Measurements from ENCODE around the gene MDM4. TPM values are rescaled to one million over a fixed set of nuclear protein-coding genes. Genes with fewer than 3 reads are reported as not detected.

Gene MDM4
- polyA plus RNA-seq, 2 of the 4 experiments (the other 2 are of a cell fraction): 4.6 to 48.9 TPM

- ChIA-PET CTCF (interaction anchor here (0.6 to 20.5 kb wide), 65 partner anchors 8 to 1148 kb away, joined by 3 to 530 read pairs (median 5); partner anchors contain the start of genes MDM4, PIK3C2B and REN), POLR2A (interaction anchor here (0.6 to 1.1 kb wide), 3 partner anchors 9 to 78 kb away, joined by 3 to 9 read pairs (median 4); partner anchors contain the start of genes MDM4 and PIK3C2B)
- ATAC-seq: no peak
- Histone ChIP-seq H3K4me3 (no peak overlapping the region), H3K9me3 (no peaks in the 10 kb centered on the region), H3K4me1 (peaks cover 21% of the 10 kb centered on the region), H3K27ac (peak overlapping the region; percentile 66 to 73), H3K4me2 (peak overlapping the region; percentile 53)
- no peak for TF ChIP-seq JUN (IDR thresholded peaks at IDR 0.05)
- TF ChIP-seq RCOR1 (IDR thresholded peaks at IDR 0.05; ENCODE audit: low read depth, low read length): no peak
- TF ChIP-seq TFCP2L1 (CRISPR knock-in tag; IDR thresholded peaks at IDR 0.05): no peak
- no peak for TF ChIP-seq NPAS2 (CRISPR knock-in tag; IDR thresholded peaks at IDR 0.05; ENCODE audit: borderline replicate concordance)
- peak; percentile 86 for TF ChIP-seq SMC3 (IDR thresholded peaks at IDR 0.05)
- TF ChIP-seq NR3C1 (IDR thresholded peaks at IDR 0.05): no peak
- TF ChIP-seq, protein P1, sequence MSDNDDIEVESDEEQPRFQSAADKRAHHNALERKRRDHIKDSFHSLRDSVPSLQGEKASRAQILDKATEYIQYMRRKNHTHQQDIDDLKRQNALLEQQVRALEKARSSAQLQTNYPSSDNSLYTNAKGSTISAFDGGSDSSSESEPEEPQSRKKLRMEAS (IDR thresholded peaks at IDR 0.05): 0 out of 2 replicates have a peak, but pooled peaks have one; percentile 11
- TF ChIP-seq, protein P2, sequence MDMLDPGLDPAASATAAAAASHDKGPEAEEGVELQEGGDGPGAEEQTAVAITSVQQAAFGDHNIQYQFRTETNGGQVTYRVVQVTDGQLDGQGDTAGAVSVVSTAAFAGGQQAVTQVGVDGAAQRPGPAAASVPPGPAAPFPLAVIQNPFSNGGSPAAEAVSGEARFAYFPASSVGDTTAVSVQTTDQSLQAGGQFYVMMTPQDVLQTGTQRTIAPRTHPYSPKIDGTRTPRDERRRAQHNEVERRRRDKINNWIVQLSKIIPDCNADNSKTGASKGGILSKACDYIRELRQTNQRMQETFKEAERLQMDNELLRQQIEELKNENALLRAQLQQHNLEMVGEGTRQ (IDR thresholded peaks at IDR 0.05): no peak
- no peak for TF ChIP-seq HES2 (IDR thresholded peaks at IDR 0.05)
- TF ChIP-seq HOXB13 (CRISPR knock-in tag; IDR thresholded peaks at IDR 0.05; ENCODE audit: low read depth): no peak
- TF ChIP-seq, protein P3, sequence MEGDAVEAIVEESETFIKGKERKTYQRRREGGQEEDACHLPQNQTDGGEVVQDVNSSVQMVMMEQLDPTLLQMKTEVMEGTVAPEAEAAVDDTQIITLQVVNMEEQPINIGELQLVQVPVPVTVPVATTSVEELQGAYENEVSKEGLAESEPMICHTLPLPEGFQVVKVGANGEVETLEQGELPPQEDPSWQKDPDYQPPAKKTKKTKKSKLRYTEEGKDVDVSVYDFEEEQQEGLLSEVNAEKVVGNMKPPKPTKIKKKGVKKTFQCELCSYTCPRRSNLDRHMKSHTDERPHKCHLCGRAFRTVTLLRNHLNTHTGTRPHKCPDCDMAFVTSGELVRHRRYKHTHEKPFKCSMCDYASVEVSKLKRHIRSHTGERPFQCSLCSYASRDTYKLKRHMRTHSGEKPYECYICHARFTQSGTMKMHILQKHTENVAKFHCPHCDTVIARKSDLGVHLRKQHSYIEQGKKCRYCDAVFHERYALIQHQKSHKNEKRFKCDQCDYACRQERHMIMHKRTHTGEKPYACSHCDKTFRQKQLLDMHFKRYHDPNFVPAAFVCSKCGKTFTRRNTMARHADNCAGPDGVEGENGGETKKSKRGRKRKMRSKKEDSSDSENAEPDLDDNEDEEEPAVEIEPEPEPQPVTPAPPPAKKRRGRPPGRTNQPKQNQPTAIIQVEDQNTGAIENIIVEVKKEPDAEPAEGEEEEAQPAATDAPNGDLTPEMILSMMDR (IDR thresholded peaks at IDR 0.05): peak; percentile 94
- TF ChIP-seq E2F6 (IDR thresholded peaks at IDR 0.05; ENCODE audit: borderline replicate concordance, low read depth): no peak
- no peak for TF ChIP-seq CHD2 (IDR thresholded peaks at IDR 0.05; ENCODE audit: low read length, partially characterized antibody)
- no peak for TF ChIP-seq CBX2 (IDR thresholded peaks at IDR 0.05; ENCODE audit: borderline replicate concordance, low read depth)
- peak; percentile 91 to 94 for TF ChIP-seq RAD21 (conservative IDR thresholded peaks at IDR 0.05 in 1 of 2, IDR thresholded peaks at IDR 0.05 in 1 of 2)
- no peak for TF ChIP-seq HDAC2 (IDR thresholded peaks at IDR 0.05)
- DNase-seq (ENCODE audit: low read depth in 1 of 2, low spot score in 1 of 2): peak; percentile 56 to 78
- 18% methylated on average over 7 of the region's 7 CpGs for WGBS (ENCODE audit: missing lambda C conversion rate)
- no peak for FAIRE-seq
These were observed 12.9 kb upstream of the MDM4 start for GRCh38 chr1:204503122-204503912.

DNA sequence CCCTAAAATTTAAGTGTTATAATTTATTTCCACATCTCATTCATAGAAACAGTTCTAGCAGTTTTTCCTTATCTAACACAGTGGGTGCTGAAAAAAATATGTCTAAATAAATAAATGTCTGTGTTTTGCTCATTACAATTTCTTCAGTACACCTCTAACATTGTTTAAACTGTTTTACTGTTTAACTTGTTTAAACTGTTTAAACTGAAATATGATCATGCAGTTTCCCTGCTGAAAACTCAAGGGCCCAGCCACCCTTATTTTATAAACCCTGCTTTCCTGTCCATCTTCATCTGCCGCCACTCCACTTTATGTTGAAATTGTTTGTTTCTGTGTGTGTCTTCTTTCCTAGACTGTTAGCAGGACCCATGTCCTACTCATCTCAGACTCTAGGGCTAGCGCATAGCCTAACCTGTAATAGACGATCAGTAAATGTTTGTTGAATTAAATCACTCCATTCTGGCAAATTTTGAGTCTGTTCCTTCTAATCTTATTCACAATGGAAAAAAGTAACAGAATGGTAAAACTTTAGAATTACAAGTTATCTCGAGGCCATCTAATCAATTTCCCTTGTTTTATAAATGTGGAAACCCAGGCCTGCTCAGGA is 12.2 kb upstream of the MDM4 start:
- Histone ChIP-seq H3K4me3 (no peak overlapping the region), H3K4me1 (peaks cover 21% of the 10 kb centered on the region), H3K27ac (peak overlapping the region; percentile 66 to 73), H3K4me2 (peak overlapping the region; percentile 53), H3K9me3 (no peaks in the 10 kb centered on the region)
- FAIRE-seq: no peak
- ChIA-PET POLR2A (no interaction called here), CTCF (interaction anchor here (0.6 to 20.5 kb wide), 32 partner anchors 11 to 1147 kb away, joined by 3 to 530 read pairs (median 6); partner anchors contain the start of genes MDM4, PIK3C2B and REN)
- DNase-seq (ENCODE audit: low read depth in 1 of 2, low spot score in 1 of 2): no peak
- ATAC-seq: no peak
- WGBS (ENCODE audit: missing lambda C conversion rate): 62% methylated on average over 4 of the region's 4 CpGs
- TF ChIP-seq ZFP36 (IDR thresholded peaks at IDR 0.05; ENCODE audit: borderline replicate concordance, partially characterized antibody) (no peak), ZNF302 (CRISPR knock-in tag; IDR thresholded peaks at IDR 0.05) (no peak), POLR2AphosphoS2 (conservative IDR thresholded peaks at IDR 0.05; ENCODE audit: low read length) (no peak), RAD21 (conservative IDR thresholded peaks at IDR 0.05 in 1 of 2, IDR thresholded peaks at IDR 0.05 in 1 of 2) (no peak), MAFK (IDR thresholded peaks at IDR 0.05; ENCODE audit: partially characterized antibody) (no peak), CHD4 (IDR thresholded peaks at IDR 0.05; ENCODE audit: borderline replicate concordance) (no peak), CEBPB (IDR thresholded peaks at IDR 0.05) (no peak), CBX8 (IDR thresholded peaks at IDR 0.05) (no peak), FOXS1 (CRISPR knock-in tag; IDR thresholded peaks at IDR 0.05) (no peak), FOSL2 (IDR thresholded peaks at IDR 0.05) (no peak), FOSL2 (CRISPR knock-in tag; IDR thresholded peaks at IDR 0.05) (no peak), ATOH8 (CRISPR knock-in tag; IDR thresholded peaks at IDR 0.05; ENCODE audit: low read depth) (no peak), KDM1A (IDR thresholded peaks at IDR 0.05; ENCODE audit: low read depth) (no peak), HES2 (IDR thresholded peaks at IDR 0.05) (no peak)
- TF ChIP-seq, protein P1 (IDR thresholded peaks at IDR 0.05): no peak
- TF ChIP-seq, protein P3 (IDR thresholded peaks at IDR 0.05): no peak

Data from A549 (cell line).